Peyer's patch (tissue), 4 donors: ENCODE results near the gene GSTA4. TPM values are rescaled to one million over a fixed set of nuclear protein-coding genes. Genes with fewer than 3 reads are reported as not detected.
A peak's percentile ranks its signal among the peaks of the same experiment; 100 is the strongest.

ENCODE experiments used
- DNase-seq, 3 donors: peaks; one replicate each; pipeline ENCODE4 v3.0.0-alpha.2; 2017 to 2019
- H3K27ac ChIP-seq, 4 donors: fragments of 200-600 bp; sonication (generic); one replicate each; pipeline ENCODE4 v1.5.1; 2016 to 2019
- H3K27me3 ChIP-seq, 2 donors: fragments of 200-600 bp; sonication (generic); one replicate each; pipeline ENCODE4 v1.5.1; 2019
- H3K36me3 ChIP-seq, 3 donors: fragments of 200-600 bp; sonication (generic); one replicate each; pipeline ENCODE4 v1.5.1; 2016 to 2019
- H3K4me1 ChIP-seq, 4 donors: fragments of 200-600 bp; sonication (generic); one replicate each; pipeline ENCODE4 v1.5.1; 2016 to 2019
- H3K4me3 ChIP-seq, 4 donors: fragments of 200-600 bp; sonication (generic); 1 replicate in 3 of 4; 2 replicates in 1 of 4; pipeline ENCODE4 v1.5.1; 2016 to 2019; ENCODE audit warnings: mild to moderate bottlenecking in 1 of 4
- H3K9me3 ChIP-seq, 4 donors: fragments of 200-600 bp; sonication (generic); one replicate each; pipeline ENCODE4 v1.5.1; 2016 to 2019; ENCODE audit warnings: mild to moderate bottlenecking in 1 of 4
- CTCF ChIP-seq, 6 experiments: fragments of 450-650 bp in 4 of 6; fragments of 200-600 bp in 2 of 6; sonication (generic) in 1 of 6; IDR thresholded peaks; one replicate each; pipeline ENCODE4 v1.5.1; 2017 to 2019; ENCODE audit warnings: antibody characterized with exemption in 6 of 6, mild to moderate bottlenecking in 3 of 6, moderate library complexity in 1 of 6
- POLR2A ChIP-seq, 2 donors: fragments of 450-650 bp; IDR thresholded peaks; one replicate each; pipeline ENCODE4 v1.5.1; 2017; ENCODE audit warnings: antibody characterized with exemption in 2 of 2, mild to moderate bottlenecking in 2 of 2, moderate library complexity in 2 of 2
- total RNA-seq, 4 donors: library from RNA; depleted of rRNA; stranded (reverse); fragments of >200 nt; gene quantifications; one replicate each; pipeline ENCODE4 v1.1.0, GENCODE V29; 2016

Gene GSTA4
- total RNA-seq, 4 donors from 2014 or later: 13.9 to 17.9 (median 15.0) TPM

- no peak overlapping the region for H3K27ac ChIP-seq
- peaks cover 0 to 10% (median 0%) of the 10 kb centered on the region in 4 donors for H3K4me1 ChIP-seq
- no peak overlapping the region for H3K4me3 ChIP-seq
- peak in 1 of 3 donors; percentile 42 for DNase-seq
- H3K36me3 ChIP-seq: peaks cover 0 to 23% (median 0%) of the 10 kb centered on the region in 3 donors
- no peaks in the 10 kb centered on the region for H3K27me3 ChIP-seq
- TF ChIP-seq CTCF (IDR thresholded peaks at IDR 0.05) (no peak), POLR2A (IDR thresholded peaks at IDR 0.05) (no peak)
- no peaks in the 10 kb centered on the region for H3K9me3 ChIP-seq
These were observed 10.8 kb downstream of the GSTA4 start for GRCh38 chr6:52984247-52984646.

- Histone ChIP-seq H3K4me3 (no peak overlapping the region), H3K36me3 (peaks cover 0 to 23% (median 0%) of the 10 kb centered on the region in 3 donors), H3K27ac (no peak overlapping the region)
These were observed 11.8 kb downstream of the GSTA4 start for GRCh38 chr6:52983159-52983848.

GRCh38 chr6:52982680-52983079 is 12.4 kb downstream of the GSTA4 start:
- peaks cover 0 to 23% (median 0%) of the 10 kb centered on the region in 3 donors for H3K36me3 ChIP-seq
- no peaks in the 10 kb centered on the region for H3K9me3 ChIP-seq
- DNase-seq: no peak
- peaks cover 0 to 10% (median 0%) of the 10 kb centered on the region in 4 donors for H3K4me1 ChIP-seq
- H3K4me3 ChIP-seq: no peak overlapping the region
- no peak for TF ChIP-seq CTCF (IDR thresholded peaks at IDR 0.05)
- TF ChIP-seq POLR2A (IDR thresholded peaks at IDR 0.05): no peak
- no peaks in the 10 kb centered on the region for H3K27me3 ChIP-seq
- H3K27ac ChIP-seq: no peak overlapping the region

More at GRCh38 chr6:52983159-52983848, 11.8 kb downstream of the GSTA4 start:
- no peak for DNase-seq
- Histone ChIP-seq H3K4me1 (peaks cover 0 to 10% (median 0%) of the 10 kb centered on the region in 4 donors), H3K9me3 (no peaks in the 10 kb centered on the region), H3K27me3 (no peaks in the 10 kb centered on the region)
- TF ChIP-seq CTCF (IDR thresholded peaks at IDR 0.05) (no peak), POLR2A (IDR thresholded peaks at IDR 0.05) (no peak)

- no peak overlapping the region for H3K4me3 ChIP-seq
- H3K36me3 ChIP-seq: peaks cover 0 to 23% (median 0%) of the 10 kb centered on the region in 3 donors
- H3K27me3 ChIP-seq: no peaks in the 10 kb centered on the region
- TF ChIP-seq CTCF (IDR thresholded peaks at IDR 0.05) (no peak), POLR2A (IDR thresholded peaks at IDR 0.05) (no peak)
- DNase-seq: no peak
- no peaks in the 10 kb centered on the region for H3K9me3 ChIP-seq
- H3K27ac ChIP-seq: no peak overlapping the region
- peaks cover 0 to 10% (median 2%) of the 10 kb centered on the region in 4 donors for H3K4me1 ChIP-seq
These were observed 13.7 kb downstream of the GSTA4 start for GRCh38 chr6:52981222-52981900.

GRCh38 chr6:52976591-52977035 is 18.5 kb downstream of the GSTA4 start:
- peak in 1 of 3 donors; percentile 50 for DNase-seq
- no peak overlapping the region for H3K27ac ChIP-seq
- TF ChIP-seq POLR2A (IDR thresholded peaks at IDR 0.05) (no peak), CTCF (IDR thresholded peaks at IDR 0.05) (no peak)
- H3K9me3 ChIP-seq: no peaks in the 10 kb centered on the region
- no peaks in the 10 kb centered on the region for H3K36me3 ChIP-seq
- H3K27me3 ChIP-seq: no peaks in the 10 kb centered on the region
- no peak overlapping the region for H3K4me3 ChIP-seq
- peaks cover 0 to 4% (median 0%) of the 10 kb centered on the region in 4 donors for H3K4me1 ChIP-seq
